Measurements from ENCODE around the gene NUDCD3. TPM values are rescaled to one million over a fixed set of nuclear protein-coding genes. Genes with fewer than 3 reads are reported as not detected.

NUDCD3 gene
- total RNA-seq, 1 experiment from 2014 or later = 71.9 TPM

DNA sequence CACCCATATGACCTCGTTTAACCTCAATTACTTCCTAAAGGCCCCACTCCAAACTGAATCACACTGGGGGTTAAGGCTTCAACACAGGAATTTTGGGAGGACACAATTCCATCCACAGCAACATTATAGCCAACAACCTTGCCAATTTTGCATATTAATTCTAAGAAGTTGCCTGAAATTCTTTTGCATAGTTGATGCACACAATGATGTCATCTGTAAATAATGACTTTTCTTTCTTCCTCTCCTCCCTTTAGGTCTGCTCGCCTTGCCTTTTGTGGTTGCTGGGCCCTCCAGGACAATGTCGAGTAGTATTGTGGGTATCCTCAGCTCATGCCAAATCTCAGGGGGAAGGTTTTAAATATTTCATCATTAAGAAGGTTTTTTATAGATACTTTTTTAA lies 149.1 kb downstream of the NUDCD3 start:
- Histone ChIP-seq H3K4me2 (ENCODE audit: insufficient read depth, insufficient read length, low read length) (no peak overlapping the region), H2BK12ac (ENCODE audit: insufficient read length, low read depth, low read length) (no peak overlapping the region), H4K8ac (replicated peaks; ENCODE audit: insufficient read length, low read depth, low read length) (no peak overlapping the region), H3K27me3 (ENCODE audit: insufficient read depth, low read length) (no peaks in the 10 kb centered on the region), H3K56ac (ENCODE audit: insufficient read length, low read depth, low read length) (no peak overlapping the region), H3K14ac (ENCODE audit: insufficient read depth, low read length) (no peak overlapping the region), H2AK5ac (ENCODE audit: insufficient read length, low read length) (no peak overlapping the region), H3K23me2 (ENCODE audit: insufficient read length, low read depth, low read length, poor library complexity, severe bottlenecking) (no peaks in the 10 kb centered on the region), H4K5ac (ENCODE audit: insufficient read length, low read depth, low read length) (no peak overlapping the region), H3K79me2 (ENCODE audit: insufficient read depth, low read length) (no peaks in the 10 kb centered on the region), H3K18ac (ENCODE audit: insufficient read length, low read depth, low read length) (no peak overlapping the region), H2BK5ac (ENCODE audit: insufficient read length, low read length) (no peak overlapping the region), H2AFZ (ENCODE audit: low read length) (no peak overlapping the region), H3K4ac (ENCODE audit: low read depth, low read length) (no peak overlapping the region), H2BK15ac (ENCODE audit: low read depth, low read length) (no peak overlapping the region), H3K27ac (ENCODE audit: insufficient read length, low read depth, low read length) (no peak overlapping the region), H2BK20ac (ENCODE audit: low read depth, low read length, poor library complexity, severe bottlenecking) (no peak overlapping the region), H3T11ph (ENCODE audit: low read length) (no peak overlapping the region), H4K91ac (ENCODE audit: insufficient read length, low read depth, low read length) (no peak overlapping the region), H3K4me1 (ENCODE audit: insufficient read depth, low read length) (no peaks in the 10 kb centered on the region), H3K79me1 (ENCODE audit: insufficient read depth, low read depth, low read length, poor library complexity, severe bottlenecking) (no peaks in the 10 kb centered on the region), H2BK120ac (ENCODE audit: low read depth, low read length, poor library complexity, severe bottlenecking) (no peak overlapping the region), H3K9me3 (ENCODE audit: control insufficient read depth, low read depth, low read length) (no peaks in the 10 kb centered on the region), H3K23ac (ENCODE audit: insufficient read length, low read depth, low read length) (no peak overlapping the region), H3K9ac (ENCODE audit: extremely low read depth, insufficient read length, low read length) (no peak overlapping the region), H4K20me1 (ENCODE audit: control insufficient read depth, insufficient read depth, insufficient read length) (no peaks in the 10 kb centered on the region)
- no peak overlapping the region for H3K27ac Mint-ChIP-seq
- no peaks in the 10 kb centered on the region; a peak in 1 of 4 replicates for H3K4me1 Mint-ChIP-seq
- H3K27me3 Mint-ChIP-seq (ENCODE audit: low read depth) = peaks cover 26% of the 10 kb centered on the region
- TF ChIP-seq, protein P1, sequence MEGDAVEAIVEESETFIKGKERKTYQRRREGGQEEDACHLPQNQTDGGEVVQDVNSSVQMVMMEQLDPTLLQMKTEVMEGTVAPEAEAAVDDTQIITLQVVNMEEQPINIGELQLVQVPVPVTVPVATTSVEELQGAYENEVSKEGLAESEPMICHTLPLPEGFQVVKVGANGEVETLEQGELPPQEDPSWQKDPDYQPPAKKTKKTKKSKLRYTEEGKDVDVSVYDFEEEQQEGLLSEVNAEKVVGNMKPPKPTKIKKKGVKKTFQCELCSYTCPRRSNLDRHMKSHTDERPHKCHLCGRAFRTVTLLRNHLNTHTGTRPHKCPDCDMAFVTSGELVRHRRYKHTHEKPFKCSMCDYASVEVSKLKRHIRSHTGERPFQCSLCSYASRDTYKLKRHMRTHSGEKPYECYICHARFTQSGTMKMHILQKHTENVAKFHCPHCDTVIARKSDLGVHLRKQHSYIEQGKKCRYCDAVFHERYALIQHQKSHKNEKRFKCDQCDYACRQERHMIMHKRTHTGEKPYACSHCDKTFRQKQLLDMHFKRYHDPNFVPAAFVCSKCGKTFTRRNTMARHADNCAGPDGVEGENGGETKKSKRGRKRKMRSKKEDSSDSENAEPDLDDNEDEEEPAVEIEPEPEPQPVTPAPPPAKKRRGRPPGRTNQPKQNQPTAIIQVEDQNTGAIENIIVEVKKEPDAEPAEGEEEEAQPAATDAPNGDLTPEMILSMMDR (conservative IDR thresholded peaks at IDR 0.05) = no peak
- peaks cover 8 to 9% of the 10 kb centered on the region in 2 experiments; a peak in 4 of 5 replicates for H3K9me3 Mint-ChIP-seq
- DNase-seq = no peak
- no peak overlapping the region for H3K4me3 Mint-ChIP-seq
- no CpG with 5 or more reads among the region's 3 CpGs for WGBS (ENCODE audit: extremely low coverage, insufficient read length, low lambda C conversion rate)
- no peaks in the 10 kb centered on the region for H3K36me3 Mint-ChIP-seq (ENCODE audit: insufficient read depth in 1 of 3, low read depth in 3 of 3)

All from H9 (cell line).